ENCODE data around the gene PERM1. TPM values are rescaled to one million over a fixed set of nuclear protein-coding genes. Genes with fewer than 3 reads are reported as not detected.

PERM1 gene
- total RNA-seq, 1 experiment from 2014 or later, result 0.47 TPM

DNA sequence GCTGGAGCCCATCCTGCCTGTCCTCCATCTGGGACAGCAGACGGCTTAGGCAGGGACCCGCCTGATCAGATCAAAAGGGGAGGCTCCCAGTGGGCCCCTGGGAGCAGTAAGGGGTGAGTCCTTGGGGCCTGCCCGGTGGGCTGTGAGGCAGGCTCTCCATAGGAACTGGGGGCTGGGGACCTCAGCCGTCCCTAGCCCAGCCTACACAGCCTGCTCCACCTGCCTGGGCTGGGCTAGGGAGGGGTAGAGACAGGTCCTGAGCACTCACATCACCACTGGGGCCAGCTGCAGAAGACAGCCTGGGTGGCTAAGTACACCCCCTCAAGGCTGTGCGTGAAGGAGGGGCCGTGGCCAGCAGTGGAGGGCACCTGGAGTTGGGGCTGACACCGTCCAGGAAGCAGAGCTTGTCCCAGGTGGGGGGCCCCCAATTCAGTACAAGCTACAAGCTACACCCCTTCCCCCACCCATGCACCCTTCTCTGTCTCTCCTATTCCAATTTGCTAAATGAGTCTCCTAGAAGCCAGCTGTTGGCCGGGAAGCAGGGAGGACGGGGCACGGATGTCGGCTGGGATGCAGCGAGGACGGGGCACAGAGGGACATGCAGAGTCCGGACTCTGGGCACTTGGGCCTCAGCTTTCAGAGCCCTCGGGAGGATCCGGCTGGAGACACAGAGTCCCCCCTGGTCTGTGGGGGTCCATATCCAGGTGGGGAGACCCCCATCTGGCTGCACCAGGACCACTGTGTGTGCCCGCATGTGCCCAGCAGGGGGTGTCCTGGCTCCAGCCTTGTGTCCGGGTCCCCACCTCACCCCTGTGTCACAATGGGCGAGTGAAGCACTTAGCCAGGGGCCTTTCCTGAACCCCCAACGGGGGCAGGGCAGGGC, 33.1 kb upstream of the PERM1 start:
- no TSS peak for BruUV-seq (replicated peaks)
- Histone ChIP-seq H3K27ac (ENCODE audit: low read length) (peak overlapping the region; percentile 66), H3K9me3 (ENCODE audit: low read length) (no peaks in the 10 kb centered on the region), H3F3A (ENCODE audit: low read length, unreplicated experiment) (no peaks in the 10 kb centered on the region), H3K27me3 (ENCODE audit: low read length) (no peaks in the 10 kb centered on the region), H4K20me1 (ENCODE audit: low read length) (no peaks in the 10 kb centered on the region), H3K4me1 (ENCODE audit: insufficient read depth, low read length) (peaks cover 23% of the 10 kb centered on the region), H3K4me3 (ENCODE audit: low read length) (peak overlapping the region; percentile 76), H3K4me2 (ENCODE audit: low read length) (peak overlapping the region; percentile 96), H3K79me2 (ENCODE audit: low read length) (peaks cover 22% of the 10 kb centered on the region), H3K36me3 (ENCODE audit: low read depth, low read length) (no peaks in the 10 kb centered on the region), H2AFZ (ENCODE audit: low read length) (no peak overlapping the region), H3K9ac (ENCODE audit: low read length) (peak overlapping the region; percentile 71), H3K9me2 (replicated peaks; ENCODE audit: low read length) (no peaks in the 10 kb centered on the region)
- POLR2A ChIA-PET (ENCODE audit: unreplicated experiment), result interaction anchor here (0.7 to 1.2 kb wide), 2 partner anchors 13 to 18 kb away, joined by 3 to 8 read pairs; no protein-coding TSS in a partner anchor
- DNase-seq (peak; percentile 59), ATAC-seq (0 out of 2 replicates have a peak, but pooled peaks have one; percentile 1)
- TF ChIP-seq EZH2 (IDR thresholded peaks at IDR 0.05; ENCODE audit: low read length, unreplicated experiment) (no peak), EZH2phosphoT487 (IDR thresholded peaks at IDR 0.05; ENCODE audit: borderline replicate concordance, low read length) (no peak)
- TF ChIP-seq, protein P1, sequence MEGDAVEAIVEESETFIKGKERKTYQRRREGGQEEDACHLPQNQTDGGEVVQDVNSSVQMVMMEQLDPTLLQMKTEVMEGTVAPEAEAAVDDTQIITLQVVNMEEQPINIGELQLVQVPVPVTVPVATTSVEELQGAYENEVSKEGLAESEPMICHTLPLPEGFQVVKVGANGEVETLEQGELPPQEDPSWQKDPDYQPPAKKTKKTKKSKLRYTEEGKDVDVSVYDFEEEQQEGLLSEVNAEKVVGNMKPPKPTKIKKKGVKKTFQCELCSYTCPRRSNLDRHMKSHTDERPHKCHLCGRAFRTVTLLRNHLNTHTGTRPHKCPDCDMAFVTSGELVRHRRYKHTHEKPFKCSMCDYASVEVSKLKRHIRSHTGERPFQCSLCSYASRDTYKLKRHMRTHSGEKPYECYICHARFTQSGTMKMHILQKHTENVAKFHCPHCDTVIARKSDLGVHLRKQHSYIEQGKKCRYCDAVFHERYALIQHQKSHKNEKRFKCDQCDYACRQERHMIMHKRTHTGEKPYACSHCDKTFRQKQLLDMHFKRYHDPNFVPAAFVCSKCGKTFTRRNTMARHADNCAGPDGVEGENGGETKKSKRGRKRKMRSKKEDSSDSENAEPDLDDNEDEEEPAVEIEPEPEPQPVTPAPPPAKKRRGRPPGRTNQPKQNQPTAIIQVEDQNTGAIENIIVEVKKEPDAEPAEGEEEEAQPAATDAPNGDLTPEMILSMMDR (conservative IDR thresholded peaks at IDR 0.05; ENCODE audit: low read depth, low read length), result peak; percentile 80
- intact Hi-C loops (cut with micrococcal nuclease), result loop anchor here (2.0 to 5.0 kb wide), 2 partner anchors 48 to 102 kb away; partner anchors contain the start of gene C1orf159
- CTCF ChIA-PET, result interaction anchor here (0.6 to 1.5 kb wide), 7 partner anchors 13 to 246 kb away, joined by 3 to 7 read pairs (median 5); no protein-coding TSS in a partner anchor

DNA sequence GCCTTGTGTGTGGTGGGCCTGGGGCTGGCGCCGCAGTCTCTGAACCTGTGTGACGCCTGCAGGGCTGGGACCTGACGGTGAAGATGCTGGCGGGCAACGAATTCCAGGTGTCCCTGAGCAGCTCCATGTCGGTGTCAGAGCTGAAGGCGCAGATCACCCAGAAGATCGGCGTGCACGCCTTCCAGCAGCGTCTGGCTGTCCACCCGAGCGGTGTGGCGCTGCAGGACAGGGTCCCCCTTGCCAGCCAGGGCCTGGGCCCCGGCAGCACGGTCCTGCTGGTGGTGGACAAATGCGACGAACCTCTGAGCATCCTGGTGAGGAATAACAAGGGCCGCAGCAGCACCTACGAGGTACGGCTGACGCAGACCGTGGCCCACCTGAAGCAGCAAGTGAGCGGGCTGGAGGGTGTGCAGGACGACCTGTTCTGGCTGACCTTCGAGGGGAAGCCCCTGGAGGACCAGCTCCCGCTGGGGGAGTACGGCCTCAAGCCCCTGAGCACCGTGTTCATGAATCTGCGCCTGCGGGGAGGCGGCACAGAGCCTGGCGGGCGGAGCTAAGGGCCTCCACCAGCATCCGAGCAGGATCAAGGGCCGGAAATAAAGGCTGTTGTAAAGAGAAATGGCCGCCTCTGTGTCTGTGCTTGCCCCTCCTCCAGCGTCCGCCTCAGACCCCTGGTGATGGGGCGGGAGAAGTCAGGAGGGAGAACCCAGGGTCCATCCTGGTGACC, 32.2 kb upstream of the PERM1 start:
- no peaks in the 10 kb centered on the region for H3F3A ChIP-seq (ENCODE audit: low read length, unreplicated experiment)
- no peaks in the 10 kb centered on the region for H4K20me1 ChIP-seq (ENCODE audit: low read length)
- peak overlapping the region; percentile 71 for H3K9ac ChIP-seq (ENCODE audit: low read length)
- peaks cover 23% of the 10 kb centered on the region for H3K4me1 ChIP-seq (ENCODE audit: insufficient read depth, low read length)
- peak; percentile 69 for DNase-seq
- no peaks in the 10 kb centered on the region for H3K36me3 ChIP-seq (ENCODE audit: low read depth, low read length)
- BruUV-seq (replicated peaks), result no TSS peak
- ChIA-PET CTCF (interaction anchor here (0.6 to 1.5 kb wide), 8 partner anchors 12 to 217 kb away, joined by 3 to 7 read pairs (median 4); no protein-coding TSS in a partner anchor), POLR2A (ENCODE audit: unreplicated experiment) (interaction anchor here (0.6 to 1.2 kb wide), 7 partner anchors 8 to 268 kb away, joined by 3 to 10 read pairs (median 4); no protein-coding TSS in a partner anchor)
- no peaks in the 10 kb centered on the region for H3K9me3 ChIP-seq (ENCODE audit: low read length)
- intact Hi-C loops (cut with micrococcal nuclease), result loop anchor here (1.0 to 5.0 kb wide), 3 partner anchors 14 to 103 kb away; partner anchors contain the start of genes C1orf159 and HES4
- H3K4me2 ChIP-seq (ENCODE audit: low read length), result peak overlapping the region; percentile 96
- TF ChIP-seq, protein P1 (conservative IDR thresholded peaks at IDR 0.05; ENCODE audit: low read depth, low read length), result peak; percentile 25; the same call in 1 of the 2 replicates
- TF ChIP-seq EZH2phosphoT487 (IDR thresholded peaks at IDR 0.05; ENCODE audit: borderline replicate concordance, low read length) (no peak), EZH2 (IDR thresholded peaks at IDR 0.05; ENCODE audit: low read length, unreplicated experiment) (no peak)
- H3K4me3 ChIP-seq (ENCODE audit: low read length), result peak overlapping the region; percentile 76
- H3K27me3 ChIP-seq (ENCODE audit: low read length), result no peaks in the 10 kb centered on the region
- H2AFZ ChIP-seq (ENCODE audit: low read length), result peak overlapping the region; percentile 49
- H3K79me2 ChIP-seq (ENCODE audit: low read length), result peaks cover 22% of the 10 kb centered on the region
- no peaks in the 10 kb centered on the region for H3K9me2 ChIP-seq (replicated peaks; ENCODE audit: low read length)
- peak; percentile 59 for ATAC-seq
- peak overlapping the region; percentile 66 for H3K27ac ChIP-seq (ENCODE audit: low read length)
